IMR-90 (cell line): Measurements from ENCODE around the gene ZBED4. TPM values are rescaled to one million over a fixed set of nuclear protein-coding genes. Genes with fewer than 3 reads are reported as not detected.
A peak's percentile ranks its signal among the peaks of the same experiment; 100 is the strongest.

Experiments used
- ATAC-seq: fragments of 200-7000 bp; cut with Tn5 transposase; 2 replicates; pipeline ENCODE4 v1.9.1; 2020; ENCODE audit warnings: low read depth, mild to moderate bottlenecking, moderate library complexity
- BruUV-seq: library from RNA; stranded (reverse); fragments of 400-500 nt; replicated peaks from 2 replicates; lab custom pipeline; 2021; lab: Mats Ljungman, UMichigan
- CTCF ChIA-PET: fragments of 300-600 bp; formaldehyde crosslinking; extraction: SDS; loops from one replicate; lab custom pipeline; 2021; ENCODE audit warnings: antibody characterized with exemption; lab: Yijun Ruan, JAX
- POLR2A ChIA-PET: fragments of 300-600 bp; sonication (Branson Sonifier 250); formaldehyde crosslinking; loops from one replicate; lab custom pipeline; 2022; ENCODE audit warnings: antibody characterized with exemption; ENCODE audit not compliant: unreplicated experiment; lab: Charles Lee
- DNase-seq: peaks from one replicate; pipeline ENCODE4 v3.0.0; 2013
- H2AFZ ChIP-seq: replicated peaks from 2 replicates; pipeline ENCODE3; 2013; ENCODE audit warnings: low read length, mild to moderate bottlenecking; ENCODE audit not compliant: poor library complexity
- H2AK5ac ChIP-seq: 2 replicates; pipeline ENCODE4 v1.6.1; 2013; ENCODE audit warnings: low read depth, low read length, inconsistent platforms
- H2AK9ac ChIP-seq: replicated peaks from 2 replicates; pipeline ENCODE3; 2013; ENCODE audit warnings: mild to moderate bottlenecking, low read depth, low read length, moderate library complexity; ENCODE audit not compliant: poor library complexity
- H2BK120ac ChIP-seq: 2 replicates; pipeline ENCODE4 v1.6.1; 2013; ENCODE audit warnings: low read depth, low read length, inconsistent platforms
- H2BK15ac ChIP-seq: 3 replicates; pipeline ENCODE4 v1.6.1; 2013; ENCODE audit warnings: low read depth, low read length, inconsistent platforms
- H2BK20ac ChIP-seq: 2 replicates; pipeline ENCODE4 v1.6.1; 2013; ENCODE audit warnings: low read depth, mild to moderate bottlenecking, inconsistent platforms, low read length, moderate library complexity
- H2BK5ac ChIP-seq: 2 replicates; pipeline ENCODE4 v1.6.1; 2013; ENCODE audit warnings: mild to moderate bottlenecking, low read depth, low read length, inconsistent platforms; ENCODE audit not compliant: poor library complexity, severe bottlenecking
- H3K14ac ChIP-seq: replicated peaks from 2 replicates; pipeline ENCODE4 v1.6.1; 2013; ENCODE audit warnings: low read depth, low read length, inconsistent platforms
- H3K18ac ChIP-seq: 2 replicates; pipeline ENCODE4 v1.6.1; 2013; ENCODE audit warnings: low read depth, low read length, control low read depth
- H3K23ac ChIP-seq: 2 replicates; pipeline ENCODE4 v1.6.1; 2013; ENCODE audit warnings: low read depth, low read length, inconsistent platforms
- H3K27ac ChIP-seq: 2 replicates; pipeline ENCODE4 v1.5.1; 2013; ENCODE audit warnings: mild to moderate bottlenecking, control low read depth, low read length; ENCODE audit not compliant: insufficient read depth
- H3K27me3 ChIP-seq: 2 replicates; pipeline ENCODE4 v1.6.1; 2013; ENCODE audit warnings: low read length; ENCODE audit not compliant: control insufficient read depth, insufficient read depth
- H3K36me3 ChIP-seq: 2 replicates; pipeline ENCODE4 v1.6.1; 2013; ENCODE audit warnings: low read length, mixed read lengths; ENCODE audit not compliant: control insufficient read depth, insufficient read depth
- H3K4ac ChIP-seq: 2 replicates; pipeline ENCODE4 v1.6.1; 2013; ENCODE audit warnings: low read depth, low read length, inconsistent platforms
- H3K4me1 ChIP-seq: 2 replicates; pipeline ENCODE4 v1.6.1; 2013; ENCODE audit warnings: low read length, mixed read lengths; ENCODE audit not compliant: control insufficient read depth, insufficient read depth
- H3K4me2 ChIP-seq: 2 replicates; pipeline ENCODE4 v1.6.1; 2013; ENCODE audit warnings: low read depth, mild to moderate bottlenecking, control low read depth, low read length, moderate library complexity
- H3K4me3 ChIP-seq: 2 replicates; pipeline ENCODE4 v1.5.1; 2013; ENCODE audit warnings: low read depth, mild to moderate bottlenecking, control low read depth, low read length, moderate library complexity; ENCODE audit not compliant: insufficient read depth
- H3K56ac ChIP-seq: 2 replicates; pipeline ENCODE4 v1.6.1; 2013; ENCODE audit warnings: low read length, inconsistent platforms; ENCODE audit not compliant: insufficient read depth; ENCODE audit errors: extremely low read depth
- H3K79me1 ChIP-seq, 2 experiments: 2 replicates each; pipeline ENCODE4 v1.6.1; 2013; ENCODE audit warnings: low read length in 2 of 2, inconsistent platforms in 1 of 2, low read depth in 1 of 2
- H3K9ac ChIP-seq: 2 replicates; pipeline ENCODE4 v1.6.1; 2013; ENCODE audit warnings: low read depth, low read length, control low read depth
- H3K9me1 ChIP-seq: 2 replicates; pipeline ENCODE4 v1.6.1; 2013; ENCODE audit warnings: low read length, inconsistent platforms; ENCODE audit not compliant: insufficient read depth
- H3K9me3 ChIP-seq: 2 replicates; pipeline ENCODE4 v1.6.1; 2013; ENCODE audit warnings: low read length; ENCODE audit not compliant: control insufficient read depth, insufficient read depth
- H4K20me1 ChIP-seq: 2 replicates; pipeline ENCODE4 v1.6.1; 2013; ENCODE audit warnings: low read length, inconsistent platforms; ENCODE audit not compliant: insufficient read depth
- H4K5ac ChIP-seq: 2 replicates; pipeline ENCODE4 v1.6.1; 2013; ENCODE audit warnings: mild to moderate bottlenecking, low read depth, low read length, control low read depth
- H4K8ac ChIP-seq, 2 experiments: 2 replicates each; pipeline ENCODE4 v1.6.1; 2013; ENCODE audit warnings: low read depth in 2 of 2, low read length in 2 of 2, control low read depth in 1 of 2, inconsistent platforms in 1 of 2
- H4K91ac ChIP-seq: 2 replicates; pipeline ENCODE4 v1.6.1; 2013; ENCODE audit warnings: low read depth, low read length, inconsistent platforms; ENCODE audit not compliant: insufficient read depth
- BHLHE40 ChIP-seq: fragments of 150-350 bp; IDR thresholded peaks from 2 replicates; pipeline ENCODE4 v1.6.1; 2016; ENCODE audit warnings: mild to moderate bottlenecking, low read depth, low read length
- CHD1 ChIP-seq: IDR thresholded peaks from 2 replicates; pipeline ENCODE4 v1.6.1; 2012; ENCODE audit warnings: low read depth, low read length, improper control_type of control experiment
- CTCF ChIP-seq: conservative IDR thresholded peaks from 2 replicates; pipeline ENCODE4 v1.5.1; 2012; ENCODE audit warnings: mild to moderate bottlenecking, low read depth, low read length, improper control_type of control experiment
- MAZ ChIP-seq: IDR thresholded peaks from 2 replicates; pipeline ENCODE4 v1.6.1; 2012; ENCODE audit warnings: low read depth, mild to moderate bottlenecking, low read length, improper control_type of control experiment, moderate library complexity, borderline replicate concordance
- MXI1 ChIP-seq: IDR thresholded peaks from 2 replicates; pipeline ENCODE4 v1.6.1; 2012; ENCODE audit warnings: low read depth, mild to moderate bottlenecking, low read length, moderate library complexity, borderline replicate concordance
- NFE2L2 ChIP-seq: fragments of 150-350 bp; IDR thresholded peaks from 2 replicates; pipeline ENCODE4 v1.6.1; 2016; ENCODE audit warnings: low read depth, mild to moderate bottlenecking, low read length
- POLR2A ChIP-seq: IDR thresholded peaks from 2 replicates; pipeline ENCODE4 v1.6.1; 2012; ENCODE audit warnings: mild to moderate bottlenecking, low read depth, low read length
- RFX5 ChIP-seq: IDR thresholded peaks from 2 replicates; pipeline ENCODE4 v1.8.0; 2012; ENCODE audit warnings: low read depth, mild to moderate bottlenecking, low read length, moderate library complexity
- WGBS, 2 experiments: methylation state at CpG; one replicate each; pipeline versions ENCODE4 v1.1.5 to v1.1.7; 2013; ENCODE audit warnings: missing lambda C conversion rate in 2 of 2; ENCODE audit not compliant: insufficient read length in 1 of 2; ENCODE audit errors: extremely low coverage in 2 of 2; 5-methylcytosine and 5-hydroxymethylcytosine counted together
- dilution Hi-C: fragments of 300-500 bp; cut with HindIII; formaldehyde crosslinking; loops from one replicate; pipeline ENCODE4 v1.14.3; 2018; ENCODE audit warnings: low sequenced_read_pairs; ENCODE audit not compliant: unreplicated experiment
- in situ Hi-C: fragments of 300-500 bp; cut with MboI; formaldehyde crosslinking; loops from 3 replicates; pipeline ENCODE4 v1.14.3; 2019; ENCODE audit warnings: low sequenced_read_pairs, inconsistent platforms, mixed read lengths
- intact Hi-C: fragments of 100-400 bp; cut with micrococcal nuclease; formaldehyde crosslinking; loops from 2 replicates; pipeline ENCODE4 v1.10.0; 2022
- polyA plus RNA-seq, 3 experiments: library from polyadenylated mRNA; depleted of rRNA; stranded (reverse); fragments of >200 nt; gene quantifications; 2 replicates each; pipeline ENCODE4 v1.2.3, GENCODE V29; 2012; ENCODE audit warnings: low replicate concordance in 1 of 3
- total RNA-seq: library from RNA; depleted of rRNA; stranded (reverse); fragments of >200 nt; gene quantifications from 2 replicates; pipeline ENCODE4 v1.2.3, GENCODE V29; 2012
- TF ChIP-seq, protein P1 (sequence below): fragments of 150-350 bp; IDR thresholded peaks from 2 replicates; pipeline ENCODE4 v1.6.1; 2017; ENCODE audit warnings: mild to moderate bottlenecking, antibody characterized with exemption, low read length, low read depth

Gene ZBED4
- total and polyA plus RNA-seq, 2 of the 4 experiments (the other 2 are of a cell fraction), result 9.3 to 10.5 TPM

GRCh38 chr22:49936973-49937757 lies 83.5 kb downstream of the ZBED4 start:
- Histone ChIP-seq H3K14ac (no peak overlapping the region), H2BK15ac (peak overlapping the region; percentile 27; the same call in 1 of the 3 replicates), H3K4ac (peak overlapping the region; percentile 51), H3K23ac (no peak overlapping the region), H3K56ac (no peak overlapping the region), H4K20me1 (no peaks in the 10 kb centered on the region), H3K4me1 (peaks cover 14% of the 10 kb centered on the region), H3K9me3 (no peaks in the 10 kb centered on the region), H2AK5ac (peak overlapping the region; percentile 60), H4K91ac (0 out of 2 replicates have a peak overlapping the region, but pooled peaks have one; percentile 2), H2AK9ac (peak overlapping the region; percentile 46), H3K27ac (no peak overlapping the region), H3K9me1 (no peaks in the 10 kb centered on the region), H3K18ac (no peak overlapping the region), H3K4me3 (no peak overlapping the region), H3K36me3 (no peaks in the 10 kb centered on the region), H3K27me3 (no peaks in the 10 kb centered on the region), H2BK120ac (no peak overlapping the region), H2AFZ (no peak overlapping the region), H3K4me2 (no peak overlapping the region), H4K5ac (no peak overlapping the region), H4K8ac (no peak overlapping the region), H2BK5ac (no peak overlapping the region), H3K9ac (no peak overlapping the region), H3K79me1 (peaks cover 0 to 3% of the 10 kb centered on the region in 2 experiments; a peak in 1 of 4 replicates), H2BK20ac (no peak overlapping the region)
- no TSS peak for BruUV-seq
- ChIA-PET POLR2A (no interaction called here), CTCF (interaction anchor here (1.0 kb wide), 1 partner anchor 93 kb away, joined by 3 read pairs; no protein-coding TSS in a partner anchor)
- ATAC-seq (no peak), DNase-seq (no peak)
- in situ Hi-C loops, result no loop called here
- intact Hi-C loops, result no loop called here
- TF ChIP-seq CHD1, result no peak
- TF ChIP-seq RFX5, result no peak
- no peak for TF ChIP-seq POLR2A
- no peak for TF ChIP-seq MAZ
- no peak for TF ChIP-seq CTCF
- no peak for TF ChIP-seq BHLHE40
- TF ChIP-seq MXI1, result no peak
- TF ChIP-seq, protein P1, sequence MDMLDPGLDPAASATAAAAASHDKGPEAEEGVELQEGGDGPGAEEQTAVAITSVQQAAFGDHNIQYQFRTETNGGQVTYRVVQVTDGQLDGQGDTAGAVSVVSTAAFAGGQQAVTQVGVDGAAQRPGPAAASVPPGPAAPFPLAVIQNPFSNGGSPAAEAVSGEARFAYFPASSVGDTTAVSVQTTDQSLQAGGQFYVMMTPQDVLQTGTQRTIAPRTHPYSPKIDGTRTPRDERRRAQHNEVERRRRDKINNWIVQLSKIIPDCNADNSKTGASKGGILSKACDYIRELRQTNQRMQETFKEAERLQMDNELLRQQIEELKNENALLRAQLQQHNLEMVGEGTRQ, result no peak
- no peak for TF ChIP-seq NFE2L2
- 65% methylated on average over 4 of the region's 21 CpGs; no CpG with 5 or more reads in 1 of the 2 experiments for WGBS, 2 experiments
- dilution Hi-C loops, result no loop called here
